Activated CD4-positive, alpha-beta T cell treated with anti-CD3 and anti-CD28 coated beads, Interleukin-2, amount 10 ng/mL, durations not matched to agents 7 days and 5 days (primary cell): ENCODE measurements around the gene TIMM23. TPM values are rescaled to one million over a fixed set of nuclear protein-coding genes. Genes with fewer than 3 reads are reported as not detected.

Experiments used
- CTCF ChIA-PET: fragments of 350-600 bp; sonication (Branson Sonifier 250); formaldehyde crosslinking; loops from one replicate; lab custom pipeline; 2021; ENCODE audit warnings: antibody characterized with exemption; lab: Charles Lee
- POLR2A ChIA-PET: fragments of 350-600 bp; sonication (Branson Sonifier 250); formaldehyde crosslinking; loops from one replicate; lab custom pipeline; 2021; ENCODE audit warnings: antibody characterized with exemption; lab: Charles Lee
- DNase-seq: peaks from one replicate; pipeline ENCODE4 v3.0.0-alpha.2; 2020
- H3K27ac Mint-ChIP-seq: one replicate; pipeline ENCODE4 v1.8.0; 2021; ENCODE audit warnings: mild to moderate bottlenecking, moderate library complexity, mixed read lengths
- H3K27me3 Mint-ChIP-seq: one replicate; pipeline ENCODE4 v1.8.0; 2021; ENCODE audit warnings: mixed read lengths
- H3K36me3 Mint-ChIP-seq: one replicate; pipeline ENCODE4 v1.8.0; 2021; ENCODE audit warnings: low read depth, mixed read lengths
- H3K4me1 Mint-ChIP-seq: one replicate; pipeline ENCODE4 v1.8.0; 2021; ENCODE audit warnings: mixed read lengths
- H3K4me3 Mint-ChIP-seq: one replicate; pipeline ENCODE4 v1.8.0; 2021; ENCODE audit warnings: mild to moderate bottlenecking, moderate library complexity, mixed read lengths
- H3K9me3 Mint-ChIP-seq: one replicate; pipeline ENCODE4 v1.8.0; 2021; ENCODE audit warnings: mixed read lengths
- total RNA-seq, 2 experiments: library from RNA; stranded (reverse); gene quantifications; one replicate each; pipeline ENCODE4 v1.2.3, GENCODE V29; 2021

The TIMM23 gene
- total RNA-seq, 2 experiments from 2014 or later: 49.0 to 54.5 TPM

DNA sequence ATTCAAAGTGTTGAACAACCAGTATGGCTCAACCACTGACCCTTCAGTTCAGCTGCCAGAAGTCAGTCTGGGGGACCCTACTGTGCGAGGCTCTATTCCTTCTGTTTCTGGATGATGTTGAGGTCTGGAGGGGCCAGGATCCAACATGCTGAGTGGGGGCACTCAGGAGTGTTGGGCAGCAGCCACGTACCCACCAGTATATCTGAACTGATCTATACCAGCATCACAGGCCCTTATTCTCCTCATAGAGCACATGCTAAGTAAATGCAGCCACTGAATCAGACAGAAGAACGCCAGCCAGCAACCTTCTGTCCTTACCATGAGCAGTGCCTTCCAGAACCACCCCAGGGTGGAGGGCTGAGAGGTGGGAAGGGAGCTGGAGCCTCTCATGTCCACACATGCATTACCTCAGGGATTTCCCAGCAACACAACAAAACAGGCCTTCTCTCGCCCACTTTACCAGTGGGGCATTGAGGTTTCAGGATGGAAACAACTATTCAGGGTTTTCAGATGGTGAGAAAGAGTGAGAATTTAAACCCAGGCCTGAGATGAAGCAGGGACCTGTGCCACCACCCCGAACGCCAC lies 80.6 kb downstream of the TIMM23 start:
- Mint-ChIP-seq H3K36me3 (peaks cover 4% of the 10 kb centered on the region), H3K9me3 (peaks cover 8% of the 10 kb centered on the region), H3K4me3 (no peak overlapping the region), H3K27ac (no peak overlapping the region), H3K27me3 (no peaks in the 10 kb centered on the region), H3K4me1 (peaks cover 5% of the 10 kb centered on the region)
- ChIA-PET CTCF (interaction anchor here (0.5 to 1.5 kb wide), 4 partner anchors 12 to 314 kb away, joined by 3 read pairs; no protein-coding TSS in a partner anchor), POLR2A (no interaction called here)
- DNase-seq: no peak

Other genes with a start within 250 kb of the TIMM23 start
- 10 to 100 TPM; 69.9 to 72.7 TPM for gene WASHC2C, start 245.2 kb upstream of the TIMM23 start, total RNA-seq
- 10 to 100 TPM; 29.4 to 32.3 TPM for gene AGAP4, start 125.0 kb upstream of the TIMM23 start, total RNA-seq
- 100 to 1,000 TPM; 148 to 171 TPM for gene NCOA4, start 58.1 kb downstream of the TIMM23 start, total RNA-seq
- gene MSMB, start 73.8 kb downstream of the TIMM23 start, total RNA-seq: not detected